DMS153 treated with DMSO at 0.1 percent for 48 hours (cell line): ENCODE data around the gene SLC12A5.

Experiments used
- DNase-seq: peaks from one replicate; lab custom pipeline; 2025; ENCODE audit not compliant: unreplicated experiment; lab: John Stamatoyannopoulos, UW

Gene SLC12A5

GRCh38 chr20:46101957-46102356 is 72.9 kb downstream of the SLC12A5 start:
- no peak for DNase-seq

- no peak for DNase-seq
Observed at GRCh38 chr20:46102940-46103339, 73.9 kb downstream of the SLC12A5 start.

GRCh38 chr20:46104262-46104661 is 75.2 kb downstream of the SLC12A5 start:
- no peak for DNase-seq

GRCh38 chr20:46107061-46107460 is 78.0 kb downstream of the SLC12A5 start:
- DNase-seq, result no peak

- DNase-seq, result no peak
Observed at GRCh38 chr20:46108435-46108841, 79.4 kb downstream of the SLC12A5 start.

GRCh38 chr20:46108976-46109375 is 80.0 kb downstream of the SLC12A5 start:
- DNase-seq, result no peak
